Activated CD8-positive, alpha-beta T cell treated with anti-CD3 and anti-CD28 coated beads for 36 hours (primary cell): ENCODE data around the gene ITGA8. TPM values are rescaled to one million over a fixed set of nuclear protein-coding genes. Genes with fewer than 3 reads are reported as not detected.
"Not testable (repeated sequence)": the region's sequence is repeated elsewhere in the genome, so short reads cannot be mapped to it uniquely, and the experiment has no call there.

ENCODE experiments used
- ATAC-seq: fragments of 200-7000 bp; cut with Tn5 transposase; one replicate; pipeline ENCODE4 v1.10.0; 2021; ENCODE audit warnings: mild to moderate bottlenecking, moderate library complexity
- CTCF ChIA-PET: fragments of 350-600 bp; sonication (Branson Sonifier 250); formaldehyde crosslinking; loops from one replicate; lab custom pipeline; 2021; ENCODE audit warnings: antibody characterized with exemption; lab: Charles Lee
- POLR2A ChIA-PET: fragments of 350-600 bp; sonication (Branson Sonifier 250); formaldehyde crosslinking; loops from one replicate; lab custom pipeline; 2021; ENCODE audit warnings: antibody characterized with exemption; lab: Charles Lee
- DNase-seq: peaks from one replicate; pipeline ENCODE4 v3.0.0-alpha.2; 2020
- H3K27ac Mint-ChIP-seq: one replicate; pipeline ENCODE4 v1.8.0; 2021; ENCODE audit warnings: mild to moderate bottlenecking, mixed read lengths
- H3K27me3 Mint-ChIP-seq: one replicate; pipeline ENCODE4 v1.8.0; 2021; ENCODE audit warnings: mixed read lengths
- H3K36me3 Mint-ChIP-seq: one replicate; pipeline ENCODE4 v1.8.0; 2021; ENCODE audit warnings: low read depth, mixed read lengths
- H3K4me1 Mint-ChIP-seq: one replicate; pipeline ENCODE4 v1.8.0; 2021; ENCODE audit warnings: low read depth, mixed read lengths
- H3K4me3 Mint-ChIP-seq: one replicate; pipeline ENCODE4 v1.8.0; 2021; ENCODE audit warnings: mild to moderate bottlenecking, moderate library complexity, mixed read lengths
- H3K9me3 Mint-ChIP-seq: one replicate; pipeline ENCODE4 v1.8.0; 2021; ENCODE audit warnings: mixed read lengths
- CTCF ChIP-seq: fragments of 200-600 bp; IDR thresholded peaks from one replicate; pipeline ENCODE4 v1.8.0; 2022; ENCODE audit warnings: antibody characterized with exemption, mild to moderate bottlenecking
- intact Hi-C: fragments of 100-400 bp; cut with micrococcal nuclease; formaldehyde crosslinking; loops from one replicate; pipeline ENCODE4 v1.10.0; 2022
- total RNA-seq, 2 experiments: library from RNA; stranded (reverse); gene quantifications; one replicate each; pipeline ENCODE4 v1.2.3, GENCODE V29; 2021

Gene ITGA8
- total RNA-seq, 2 experiments from 2014 or later: not detected

DNA sequence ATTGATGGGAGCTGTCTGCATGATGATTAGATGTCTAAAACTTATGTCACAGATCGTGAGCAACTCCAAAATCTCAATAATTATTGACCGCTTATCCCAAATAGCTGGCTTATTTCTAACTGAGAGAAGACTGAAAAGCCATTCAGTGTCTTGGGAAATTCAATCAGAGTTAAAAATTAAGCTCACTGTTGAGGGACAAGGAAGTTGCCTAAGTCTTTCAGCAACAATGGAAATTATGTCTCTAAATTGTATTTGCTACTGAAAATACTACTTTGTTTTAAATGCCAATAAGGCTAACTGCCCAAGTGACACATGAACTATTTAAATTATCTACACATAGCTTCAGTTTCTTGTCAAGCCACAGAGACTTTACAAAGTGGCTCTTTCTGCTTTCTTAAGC is 240.8 kb downstream of the ITGA8 start:
- no peak overlapping the region for H3K27ac Mint-ChIP-seq
- DNase-seq: no peak
- no peaks in the 10 kb centered on the region for H3K4me1 Mint-ChIP-seq
- CTCF ChIA-PET: interaction anchor here (1.5 kb wide), 1 partner anchor 45 kb away, joined by 4 read pairs; no protein-coding TSS in a partner anchor
- no peak for ATAC-seq
- no peaks in the 10 kb centered on the region for H3K36me3 Mint-ChIP-seq
- no peaks in the 10 kb centered on the region for H3K9me3 Mint-ChIP-seq
- POLR2A ChIA-PET: no interaction called here
- peaks cover 17% of the 10 kb centered on the region for H3K27me3 Mint-ChIP-seq
- intact Hi-C loops: no loop called here
- no peak overlapping the region for H3K4me3 Mint-ChIP-seq
- TF ChIP-seq CTCF: no peak

GRCh38 chr10:15478429-15478828 is 241.3 kb downstream of the ITGA8 start:
- ChIA-PET CTCF (interaction anchor here (1.5 kb wide), 1 partner anchor 45 kb away, joined by 4 read pairs; no protein-coding TSS in a partner anchor), POLR2A (no interaction called here)
- Mint-ChIP-seq H3K9me3 (no peaks in the 10 kb centered on the region), H3K4me1 (no peaks in the 10 kb centered on the region), H3K4me3 (no peak overlapping the region), H3K27me3 (peaks cover 17% of the 10 kb centered on the region), H3K36me3 (no peaks in the 10 kb centered on the region), H3K27ac (no peak overlapping the region)
- intact Hi-C loops: no loop called here
- no peak for TF ChIP-seq CTCF
- DNase-seq (no peak), ATAC-seq (no peak)

GRCh38 chr10:15476337-15476736 is 243.4 kb downstream of the ITGA8 start:
- Mint-ChIP-seq H3K4me1 (no peaks in the 10 kb centered on the region), H3K27me3 (peaks cover 17% of the 10 kb centered on the region), H3K36me3 (no peaks in the 10 kb centered on the region), H3K4me3 (no peak overlapping the region), H3K9me3 (no peaks in the 10 kb centered on the region), H3K27ac (no peak overlapping the region)
- ATAC-seq: no peak
- no peak for TF ChIP-seq CTCF
- DNase-seq: no peak
- intact Hi-C loops: no loop called here
- ChIA-PET POLR2A (no interaction called here), CTCF (no interaction called here)

GRCh38 chr10:15475439-15475838 is 244.3 kb downstream of the ITGA8 start:
- H3K4me3 Mint-ChIP-seq, H3K36me3 Mint-ChIP-seq, H3K9me3 Mint-ChIP-seq, H3K4me1 Mint-ChIP-seq, ATAC-seq, POLR2A ChIA-PET, CTCF ChIA-PET, DNase-seq, H3K27ac Mint-ChIP-seq, intact Hi-C loops: not testable (repeated sequence)
- peaks cover 19% of the 10 kb centered on the region for H3K27me3 Mint-ChIP-seq

GRCh38 chr10:15474671-15475070 is 245.1 kb downstream of the ITGA8 start:
- intact Hi-C loops: no loop called here
- no peaks in the 10 kb centered on the region for H3K4me1 Mint-ChIP-seq
- H3K27me3 Mint-ChIP-seq: peaks cover 15% of the 10 kb centered on the region
- CTCF ChIA-PET: no interaction called here
- ATAC-seq: no peak
- no peak for TF ChIP-seq CTCF
- no peaks in the 10 kb centered on the region for H3K36me3 Mint-ChIP-seq
- POLR2A ChIA-PET: no interaction called here
- no peak overlapping the region for H3K4me3 Mint-ChIP-seq
- no peak for DNase-seq
- no peak overlapping the region for H3K27ac Mint-ChIP-seq
- no peaks in the 10 kb centered on the region for H3K9me3 Mint-ChIP-seq

GRCh38 chr10:15473396-15473767 is 246.3 kb downstream of the ITGA8 start:
- DNase-seq (no peak), ATAC-seq (no peak)
- CTCF ChIA-PET: no interaction called here
- intact Hi-C loops: no loop called here
- H3K9me3 Mint-ChIP-seq: no peaks in the 10 kb centered on the region
- no peak for TF ChIP-seq CTCF
- H3K4me1 Mint-ChIP-seq: no peaks in the 10 kb centered on the region
- no peaks in the 10 kb centered on the region for H3K36me3 Mint-ChIP-seq
- H3K27ac Mint-ChIP-seq: no peak overlapping the region
- no peak overlapping the region for H3K4me3 Mint-ChIP-seq
- POLR2A ChIA-PET: no interaction called here
- peaks cover 15% of the 10 kb centered on the region for H3K27me3 Mint-ChIP-seq
